K562 (cell line): ENCODE data around the gene DNAJC15. TPM values are rescaled to one million over a fixed set of nuclear protein-coding genes. Genes with fewer than 3 reads are reported as not detected.

Source experiments
- ATAC-seq: fragments of 200-7000 bp; cut with Tn5 transposase; 3 replicates; pipeline ENCODE4 v1.9.1; 2020; ENCODE audit warnings: moderate library complexity
- BruUV-seq: library from RNA; stranded (reverse); fragments of 400-500 nt; replicated peaks from 2 replicates; lab custom pipeline; 2021; lab: Mats Ljungman, UMichigan
- CTCF ChIA-PET: fragments of 300-600 bp; formaldehyde crosslinking; extraction: SDS; loops from one replicate; lab custom pipeline; 2021; ENCODE audit warnings: low intra/inter-chr PET ratio; lab: Yijun Ruan, JAX
- POLR2A ChIA-PET: fragments of 300-600, 350-650 bp; sonication (Branson Sonifier 250); formaldehyde crosslinking; extraction: SDS; loops from one replicate; lab custom pipeline; 2021; ENCODE audit warnings: antibody characterized with exemption, inconsistent platforms; lab: Yijun Ruan, JAX
- DNase-seq, 4 experiments: peaks; one replicate each; pipeline versions ENCODE4 v3.0.0 to v3.0.0-alpha.2; 2011 to 2018; ENCODE audit warnings: low spot score in 3 of 4, mixed read lengths in 3 of 4; ENCODE audit errors: extremely low read depth in 1 of 4
- FAIRE-seq: peaks from 2 replicates; lab custom pipeline; 2011; peaks lifted over from hg19 to GRCh38; lab: Jason Lieb, UNC
- H2AFZ ChIP-seq: 2 replicates; pipeline ENCODE4 v1.6.0; 2011; ENCODE audit warnings: low read depth, low read length, control low read depth, inconsistent platforms
- H3K27ac ChIP-seq: fragments of 200-600 bp; 3 replicates; pipeline ENCODE4 v1.8.0; 2011; ENCODE audit warnings: low read depth, mild to moderate bottlenecking, control low read depth, inconsistent platforms, low read length, moderate library complexity, mixed read lengths; ENCODE audit errors: extremely low read depth
- H3K27me3 ChIP-seq, 2 experiments: fragments of 300-600 bp in 1 of 2; 2 replicates in 1 of 2; 3 replicates in 1 of 2; pipeline versions ENCODE4 v1.6.0 to v1.8.0; 2011; ENCODE audit warnings: inconsistent platforms in 2 of 2, low read length in 2 of 2, mild to moderate bottlenecking in 1 of 2, mixed read lengths in 1 of 2, moderate library complexity in 1 of 2; ENCODE audit not compliant: control insufficient read depth in 2 of 2, insufficient read depth in 2 of 2
- H3K36me3 ChIP-seq: fragments of 300-600 bp; 3 replicates; pipeline ENCODE4 v1.8.0; 2011; ENCODE audit warnings: mild to moderate bottlenecking, low read length, inconsistent platforms; ENCODE audit not compliant: control insufficient read depth, insufficient read depth
- H3K4me1 ChIP-seq, 2 experiments: fragments of 200-600 bp in 1 of 2; replicated peaks in 1 of 2; 2 replicates in 1 of 2; 3 replicates in 1 of 2; pipeline versions ENCODE4 v1.5.1 to v1.8.0; 2011; ENCODE audit warnings: inconsistent platforms in 2 of 2, low read length in 2 of 2, mild to moderate bottlenecking in 1 of 2, mixed read lengths in 1 of 2, moderate library complexity in 1 of 2; ENCODE audit not compliant: control insufficient read depth in 2 of 2, insufficient read depth in 2 of 2
- H3K4me2 ChIP-seq: 2 replicates; pipeline ENCODE4 v1.6.1; 2011; ENCODE audit warnings: low read length, control low read depth, inconsistent platforms, mixed read lengths; ENCODE audit not compliant: insufficient read depth
- H3K4me3 ChIP-seq: fragments of 200-600 bp; sonication (generic), shearing (Covaris generic); 2 replicates; pipeline ENCODE4 v1.5.1; 2016; ENCODE audit warnings: control low read depth, inconsistent platforms
- H3K79me2 ChIP-seq: fragments of 200-600 bp; 3 replicates; pipeline ENCODE4 v1.8.0; 2011; ENCODE audit warnings: low read length, inconsistent platforms; ENCODE audit not compliant: control insufficient read depth, insufficient read depth
- H3K9ac ChIP-seq, 2 experiments: 2 replicates each; pipeline versions ENCODE4 v1.6.0 to v1.6.1; 2011; ENCODE audit warnings: low read depth in 2 of 2, low read length in 2 of 2, control low read depth in 1 of 2, inconsistent platforms in 1 of 2, mild to moderate bottlenecking in 1 of 2, mixed read lengths in 1 of 2; ENCODE audit not compliant: insufficient read depth in 1 of 2
- H3K9me1 ChIP-seq: one replicate; pipeline ENCODE4 v1.6.0; 2011; ENCODE audit warnings: inconsistent platforms, mild to moderate bottlenecking, low read length, moderate library complexity; ENCODE audit not compliant: control insufficient read depth, insufficient read depth
- H3K9me3 ChIP-seq: replicated peaks from 2 replicates; pipeline ENCODE4 v1.5.1; 2011; ENCODE audit warnings: low read depth, low read length, inconsistent platforms; ENCODE audit not compliant: control insufficient read depth, insufficient read depth
- H4K20me1 ChIP-seq: replicated peaks from 2 replicates; pipeline ENCODE4 v1.6.1; 2011; ENCODE audit warnings: low read length, inconsistent platforms, mixed read lengths; ENCODE audit not compliant: control insufficient read depth, insufficient read depth
- C11orf30 ChIP-seq: fragments of 450-650 bp; IDR thresholded peaks from 2 replicates; pipeline ENCODE4 v1.6.1; 2016; ENCODE audit warnings: low read depth, mild to moderate bottlenecking
- CAMTA2 ChIP-seq: fragments of 250-450 bp; sonication (Bioruptor Pico); conservative IDR thresholded peaks from 2 replicates; pipeline ENCODE4 v1.5.1; 2022
- DIDO1 ChIP-seq: fragments of 450-650 bp; IDR thresholded peaks from 2 replicates; pipeline ENCODE4 v1.6.1; 2016; ENCODE audit warnings: low read depth, missing biosample characterization, missing genetic modification characterization
- HOXB6 ChIP-seq: fragments of 250-450 bp; sonication (Bioruptor Pico); IDR thresholded peaks from 2 replicates; pipeline ENCODE4 v1.5.1; 2022; ENCODE audit warnings: mild to moderate bottlenecking, borderline replicate concordance
- KDM5B ChIP-seq: fragments of 200-600 bp; sonication (generic); IDR thresholded peaks from 2 replicates; pipeline ENCODE4 v1.6.1; 2012; ENCODE audit warnings: low read depth, mild to moderate bottlenecking, moderate library complexity, low read length, control low read depth, inconsistent platforms; ENCODE audit not compliant: insufficient replicate concordance
- KLF16 ChIP-seq: IDR thresholded peaks from 2 replicates; pipeline ENCODE4 v1.6.1; 2016; ENCODE audit warnings: antibody characterized with exemption
- SRSF3 ChIP-seq: fragments of 200-400 bp; formaldehyde crosslinking; IDR thresholded peaks from 2 replicates; pipeline ENCODE4 v1.6.1; 2016; ENCODE audit warnings: mild to moderate bottlenecking, low read length, moderate library complexity; ENCODE audit not compliant: insufficient read depth
- TCF7L2 ChIP-seq: fragments of 150-350 bp; IDR thresholded peaks from 2 replicates; pipeline ENCODE4 v1.6.1; 2016; ENCODE audit warnings: low read depth, mild to moderate bottlenecking, low read length, moderate library complexity
- TFAM ChIP-seq: fragments of 250-450 bp; sonication (Bioruptor Pico); conservative IDR thresholded peaks from 2 replicates; pipeline ENCODE4 v1.5.0; 2021; ENCODE audit warnings: mild to moderate bottlenecking, moderate library complexity
- ZBTB33 ChIP-seq: sonication (generic); formaldehyde crosslinking; IDR thresholded peaks from 2 replicates; pipeline ENCODE4 v1.8.1; 2023; ENCODE audit warnings: mild to moderate bottlenecking, missing genetic modification reagents
- ZBTB8A ChIP-seq: fragments of 450-650 bp; IDR thresholded peaks from 2 replicates; pipeline ENCODE4 v1.6.1; 2018; ENCODE audit warnings: mild to moderate bottlenecking, moderate library complexity; ENCODE audit not compliant: partially characterized antibody
- ZKSCAN3 ChIP-seq: fragments of 250-450 bp; sonication (Bioruptor Pico); IDR thresholded peaks from 2 replicates; pipeline ENCODE4 v1.4.0; 2020
- ZNF311 ChIP-seq: fragments of 250-450 bp; sonication (Bioruptor Pico); IDR thresholded peaks from 2 replicates; pipeline ENCODE4 v1.4.0; 2020; ENCODE audit warnings: mild to moderate bottlenecking, moderate library complexity
- WGBS: fragments of 100-300 bp; shearing (Covaris generic); methylation state at CpG from one replicate; pipeline ENCODE4 v1.1.6; 2016; ENCODE audit warnings: low coverage, mixed read lengths; ENCODE audit not compliant: insufficient coverage; ENCODE audit errors: missing lambda C conversion rate; 5-methylcytosine and 5-hydroxymethylcytosine counted together
- in situ Hi-C: fragments of 300-500 bp; cut with MboI; formaldehyde crosslinking; loops from 4 replicates; pipeline ENCODE4 v1.15.0; 2018; ENCODE audit warnings: inconsistent platforms, mixed read lengths
- intact Hi-C: fragments of 100-400 bp; cut with micrococcal nuclease; formaldehyde crosslinking; loops from 2 replicates; pipeline ENCODE4 v1.14.2; 2022
- polyA plus RNA-seq, 8 experiments: library from polyadenylated mRNA; depleted of rRNA in 4 of 8; stranded (reverse) in 5 of 8; unstranded in 3 of 8; fragments of >200 nt; fragmentation: Nextera tagmentation in 2 of 8; fragmentation: Illumina TruSeq in 1 of 8; extraction: Ambion mirVana in 2 of 8; extraction: Trizol in 1 of 8; gene quantifications; 2 replicates each; pipeline versions ENCODE4 v1.2.1 to v1.2.3, GENCODE V29; 2011 to 2014; ENCODE audit warnings: inconsistent platforms in 1 of 8, missing spikeins in 1 of 8
- total RNA-seq, 7 experiments: library from RNA; depleted of rRNA in 6 of 7; stranded (reverse); fragments of >200 nt in 6 of 7; fragmentation: Illumina TruSeq in 2 of 7; extraction: Trizol in 2 of 7; gene quantifications; 2 replicates each; pipeline versions ENCODE4 v1.2.1 to v1.2.3, GENCODE V29; 2011 to 2021; ENCODE audit warnings: low replicate concordance in 1 of 7
- TF ChIP-seq, protein P1 (sequence below): fragments of 250-450 bp; sonication (Bioruptor Pico); IDR thresholded peaks from 2 replicates; pipeline ENCODE4 v1.6.1; 2021; ENCODE audit warnings: mild to moderate bottlenecking
- TF ChIP-seq, protein P2 (sequence below): sonication (generic); formaldehyde crosslinking; IDR thresholded peaks from 2 replicates; pipeline ENCODE4 v1.8.0; 2022; ENCODE audit warnings: missing genetic modification reagents, mild to moderate bottlenecking, borderline replicate concordance
- TF ChIP-seq, protein P3 (sequence below): fragments of 250-450 bp; sonication (Bioruptor Pico); IDR thresholded peaks from 2 replicates; pipeline ENCODE4 v1.8.0; 2021; ENCODE audit warnings: moderate library complexity, mild to moderate bottlenecking, inconsistent platforms

The DNAJC15 gene
- total and polyA plus RNA-seq, 9 of the 15 experiments (the other 6 are each of a cell fraction or from before 2014, with no cell fraction given): 0.47 to 3.8 (median 1.0) TPM

GRCh38 chr13:43136920-43137575, 113.7 kb downstream of the DNAJC15 start (continued):
- TF ChIP-seq, protein P1, sequence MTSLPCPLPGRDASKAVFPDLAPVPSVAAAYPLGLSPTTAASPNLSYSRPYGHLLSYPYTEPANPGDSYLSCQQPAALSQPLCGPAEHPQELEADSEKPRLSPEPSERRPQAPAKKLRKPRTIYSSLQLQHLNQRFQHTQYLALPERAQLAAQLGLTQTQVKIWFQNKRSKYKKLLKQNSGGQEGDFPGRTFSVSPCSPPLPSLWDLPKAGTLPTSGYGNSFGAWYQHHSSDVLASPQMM: no peak
- TF ChIP-seq CAMTA2 (CRISPR knock-in tag) (no peak), TFAM (CRISPR knock-in tag) (no peak), ZKSCAN3 (CRISPR knock-in tag) (no peak), ZNF311 (CRISPR knock-in tag) (no peak)

GRCh38 chr13:43139211-43139610, 115.8 kb downstream of the DNAJC15 start:
- POLR2A ChIA-PET: no interaction called here
- in situ Hi-C loops: no loop called here
- TF ChIP-seq ZBTB8A: no peak
- no peak for TF ChIP-seq C11orf30
- no peak for TF ChIP-seq DIDO1 (tag)
- TF ChIP-seq KDM5B: no peak
- TF ChIP-seq, protein P2, sequence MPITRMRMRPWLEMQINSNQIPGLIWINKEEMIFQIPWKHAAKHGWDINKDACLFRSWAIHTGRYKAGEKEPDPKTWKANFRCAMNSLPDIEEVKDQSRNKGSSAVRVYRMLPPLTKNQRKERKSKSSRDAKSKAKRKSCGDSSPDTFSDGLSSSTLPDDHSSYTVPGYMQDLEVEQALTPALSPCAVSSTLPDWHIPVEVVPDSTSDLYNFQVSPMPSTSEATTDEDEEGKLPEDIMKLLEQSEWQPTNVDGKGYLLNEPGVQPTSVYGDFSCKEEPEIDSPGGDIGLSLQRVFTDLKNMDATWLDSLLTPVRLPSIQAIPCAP (CRISPR knock-in tag): no peak
- no peak for TF ChIP-seq SRSF3
- TF ChIP-seq KLF16: no peak
- TF ChIP-seq ZBTB33: no peak
- TF ChIP-seq, protein P3, sequence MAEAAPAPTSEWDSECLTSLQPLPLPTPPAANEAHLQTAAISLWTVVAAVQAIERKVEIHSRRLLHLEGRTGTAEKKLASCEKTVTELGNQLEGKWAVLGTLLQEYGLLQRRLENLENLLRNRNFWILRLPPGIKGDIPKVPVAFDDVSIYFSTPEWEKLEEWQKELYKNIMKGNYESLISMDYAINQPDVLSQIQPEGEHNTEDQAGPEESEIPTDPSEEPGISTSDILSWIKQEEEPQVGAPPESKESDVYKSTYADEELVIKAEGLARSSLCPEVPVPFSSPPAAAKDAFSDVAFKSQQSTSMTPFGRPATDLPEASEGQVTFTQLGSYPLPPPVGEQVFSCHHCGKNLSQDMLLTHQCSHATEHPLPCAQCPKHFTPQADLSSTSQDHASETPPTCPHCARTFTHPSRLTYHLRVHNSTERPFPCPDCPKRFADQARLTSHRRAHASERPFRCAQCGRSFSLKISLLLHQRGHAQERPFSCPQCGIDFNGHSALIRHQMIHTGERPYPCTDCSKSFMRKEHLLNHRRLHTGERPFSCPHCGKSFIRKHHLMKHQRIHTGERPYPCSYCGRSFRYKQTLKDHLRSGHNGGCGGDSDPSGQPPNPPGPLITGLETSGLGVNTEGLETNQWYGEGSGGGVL (CRISPR knock-in tag): no peak
- no peak for TF ChIP-seq HOXB6 (CRISPR knock-in tag)
- TF ChIP-seq TCF7L2: no peak

More at GRCh38 chr13:43139211-43139610, 115.8 kb downstream of the DNAJC15 start:
- Histone ChIP-seq H3K4me2 (no peak overlapping the region), H3K9me1 (no peaks in the 10 kb centered on the region), H3K9ac (no peak overlapping the region), H3K4me1 (no peaks in the 10 kb centered on the region), H4K20me1 (no peaks in the 10 kb centered on the region), H3K4me3 (no peak overlapping the region), H3K79me2 (no peaks in the 10 kb centered on the region), H2AFZ (no peak overlapping the region), H3K9me3 (no peaks in the 10 kb centered on the region), H3K36me3 (no peaks in the 10 kb centered on the region), H3K27me3 (no peaks in the 10 kb centered on the region; a peak in 1 of 5 replicates), H3K27ac (no peak overlapping the region)
- no peak for FAIRE-seq
- no TSS peak for BruUV-seq
- 0% methylated on average over 2 of the region's 2 CpGs for WGBS
- ATAC-seq: no peak
- no peak for DNase-seq
- intact Hi-C loops: no loop called here
- CTCF ChIA-PET: no interaction called here
